GM19193 (cell line): ENCODE measurements around the gene LRRIQ4.

Experiments used
- POLR2A ChIP-seq: IDR thresholded peaks from 4 replicates; pipeline ENCODE4 v1.6.1; 2011; ENCODE audit not compliant: insufficient read depth, insufficient read length; ENCODE audit errors: extremely low read depth

The LRRIQ4 gene

GRCh38 chr3:169867584-169868210 lies 55.0 kb downstream of the LRRIQ4 start:
- no peak for TF ChIP-seq POLR2A

- no peak for TF ChIP-seq POLR2A
Measured at GRCh38 chr3:169868369-169868768, 55.7 kb downstream of the LRRIQ4 start.

GRCh38 chr3:169869484-169870220 lies 57.0 kb downstream of the LRRIQ4 start, which contains the start of gene LRRC31:
Gene LRRC31, minus strand, starts transcription at chr3:169869935. Its CDS starts 128 bp downstream, at chr3:169869807.
- no peak for TF ChIP-seq POLR2A

- TF ChIP-seq POLR2A = no peak
Measured at GRCh38 chr3:169871129-169871886, 58.6 kb downstream of the LRRIQ4 start.

- TF ChIP-seq POLR2A = no peak
Measured at GRCh38 chr3:169879013-169879557, 66.4 kb downstream of the LRRIQ4 start.

- no peak for TF ChIP-seq POLR2A
Measured at GRCh38 chr3:169879845-169880575, 67.3 kb downstream of the LRRIQ4 start.

GRCh38 chr3:169880576-169881250 lies 68.0 kb downstream of the LRRIQ4 start:
- TF ChIP-seq POLR2A = no peak

GRCh38 chr3:169886671-169887070 lies 74.0 kb downstream of the LRRIQ4 start:
- TF ChIP-seq POLR2A = no peak
